K562 treated with DMSO at 1 percent for 48 hours (cell line): ENCODE measurements around the gene ADA. TPM values are rescaled to one million over a fixed set of nuclear protein-coding genes. Genes with fewer than 3 reads are reported as not detected.

ENCODE experiments used
- total RNA-seq: library from RNA; unstranded; fragments of 300-600 nt; gene quantifications from 2 replicates; pipeline ENCODE4 v1.2.3, GENCODE V29; 2022; ENCODE audit warnings: low replicate concordance; ENCODE audit errors: extremely low read depth

The ADA gene
- total RNA-seq: not detected in 2 replicates

DNA sequence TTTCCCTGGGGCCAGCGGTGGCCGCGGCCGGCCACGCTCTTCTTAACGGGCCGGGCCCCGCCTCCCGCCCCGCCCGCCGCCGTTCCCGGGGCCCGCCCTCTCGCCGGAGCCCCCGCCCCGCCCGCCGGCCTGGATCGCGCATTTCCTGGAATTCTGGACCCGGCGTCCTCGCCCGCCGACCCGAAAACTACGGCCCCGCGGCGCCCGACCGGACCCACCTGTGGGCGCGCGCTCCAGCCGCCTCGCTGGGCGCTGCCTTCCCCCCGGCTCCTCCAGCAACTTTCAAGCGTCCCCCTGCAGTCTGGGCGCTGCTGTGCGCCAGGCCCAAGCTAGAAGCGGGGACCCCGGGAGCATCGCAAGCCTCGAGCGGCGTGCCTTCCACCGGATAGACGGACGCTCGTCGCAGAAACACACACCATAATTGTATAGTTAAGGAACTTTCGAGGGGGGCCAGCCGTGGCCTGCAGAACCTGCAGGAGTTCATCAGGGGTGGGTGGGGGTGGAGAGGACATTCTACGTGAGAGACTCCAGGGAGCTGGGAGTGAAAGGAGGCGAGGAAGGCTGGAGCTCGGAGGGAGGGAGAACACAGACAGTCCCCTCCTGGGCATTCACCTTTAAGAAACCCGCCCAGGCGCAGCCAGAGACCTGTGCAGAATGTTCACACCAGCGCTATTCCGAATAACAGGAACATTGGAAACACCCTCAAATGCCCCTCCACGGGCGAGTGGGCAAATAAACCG, at the start of gene ADA:
Gene ADA (minus strand): TSS at position 16 of the 740 bp plus-strand sequence. CDS start 92 bp downstream, outside the sequence.

DNA sequence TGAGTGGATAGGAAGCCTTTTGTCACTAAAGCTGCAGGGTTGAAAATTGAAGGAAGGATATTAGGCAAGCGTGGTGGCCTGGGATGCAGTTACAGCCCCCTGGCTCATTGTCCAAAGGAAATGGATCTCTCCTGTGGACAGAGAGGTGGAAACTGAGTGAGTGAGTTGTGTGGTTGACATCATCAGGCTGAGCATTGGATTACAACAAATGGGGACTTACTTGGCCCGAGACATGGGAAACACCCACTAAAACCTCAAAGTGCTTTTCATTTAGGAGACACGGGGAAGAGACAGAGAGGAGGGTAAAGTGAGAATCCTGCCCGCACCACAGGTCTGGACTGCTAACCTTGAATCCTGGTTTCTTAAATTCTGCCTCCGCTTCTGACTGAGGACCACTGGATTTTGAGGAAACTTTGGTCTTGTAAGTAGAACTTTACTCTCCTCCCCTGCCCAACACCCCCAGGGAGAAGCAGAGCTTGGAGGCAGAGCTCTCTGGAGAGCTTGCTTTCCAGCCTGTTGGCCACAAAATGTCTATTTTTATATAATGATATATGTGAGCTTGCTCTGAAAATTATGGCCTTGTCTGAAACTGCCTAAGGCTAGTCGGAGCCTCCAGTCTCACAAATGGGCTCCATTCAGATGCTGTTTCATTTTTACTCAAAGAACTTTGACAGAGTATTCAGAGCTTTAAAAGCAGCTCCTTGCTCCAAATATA, 69.0 kb downstream of the ADA start, which contains the start of gene PKIG:
Gene PKIG (plus strand): TSS at position 269 of the 715 bp plus-strand sequence. CDS start 31,978 bp downstream, outside the sequence.

Other genes starting within 250 kb of the ADA start
- not detected in 2 replicates for gene TTPAL, start 175.8 kb downstream of the ADA start, total RNA-seq
- gene SERINC3, start 129.6 kb downstream of the ADA start, total RNA-seq: not detected in 2 replicates
- gene PKIG, start 69.1 kb downstream of the ADA start, total RNA-seq: not detected in 2 replicates
- gene CCN5, start 63.7 kb upstream of the ADA start, total RNA-seq: not detected in 2 replicates
- gene KCNK15, start 94.2 kb upstream of the ADA start, total RNA-seq: not detected in 2 replicates
- not detected in 2 replicates for gene RIMS4, start 158.8 kb upstream of the ADA start, total RNA-seq
- gene YWHAB, start 234.0 kb upstream of the ADA start, total RNA-seq: not detected in 2 replicates